Vagina (tissue), 2 donors: Measurements from ENCODE around the gene XRN1. TPM values are rescaled to one million over a fixed set of nuclear protein-coding genes. Genes with fewer than 3 reads are reported as not detected.
A peak's percentile ranks its signal among the peaks of the same experiment; 100 is the strongest.

Experiments
- DNase-seq, 2 donors: peaks; one replicate each; pipeline ENCODE4 v3.0.0-alpha.2; 2017; ENCODE audit errors: extremely low spot score in 2 of 2
- H3K27ac ChIP-seq: fragments of 200-600 bp; sonication (generic); one replicate; pipeline ENCODE4 v1.5.1; 2019
- H3K27me3 ChIP-seq: fragments of 200-600 bp; sonication (generic); one replicate; pipeline ENCODE4 v1.5.1; 2019
- H3K36me3 ChIP-seq, 2 donors: fragments of 200-600 bp; sonication (generic); one replicate each; pipeline ENCODE4 v1.5.1; 2017 to 2019
- H3K4me1 ChIP-seq: fragments of 200-600 bp; sonication (generic); one replicate; pipeline ENCODE4 v1.5.1; 2019
- H3K4me3 ChIP-seq, 2 donors: fragments of 200-600 bp; sonication (generic); 1 replicate in 1 of 2; 2 replicates in 1 of 2; pipeline ENCODE4 v1.5.1; 2016 to 2019
- H3K9me3 ChIP-seq: fragments of 200-600 bp; sonication (generic); one replicate; pipeline ENCODE4 v1.5.1; 2019
- POLR2A ChIP-seq, 2 donors: fragments of 450-650 bp; IDR thresholded peaks; one replicate each; pipeline ENCODE4 v1.6.1; 2017; ENCODE audit warnings: antibody characterized with exemption in 2 of 2, mild to moderate bottlenecking in 2 of 2, moderate library complexity in 2 of 2
- POLR2AphosphoS5 ChIP-seq, 2 donors: sonication (generic); formaldehyde crosslinking; IDR thresholded peaks; one replicate each; pipeline ENCODE4 v1.9.0; 2017; ENCODE audit warnings: antibody characterized with exemption in 2 of 2, mild to moderate bottlenecking in 2 of 2, low read depth in 1 of 2; ENCODE audit not compliant: insufficient read depth in 1 of 2
- intact Hi-C: fragments of 100-400 bp; cut with DNase I; formaldehyde crosslinking; loops from one replicate; pipeline ENCODE4 v1.15.1; 2023
- total RNA-seq: library from RNA; depleted of rRNA; stranded (reverse); fragments of >200 nt; gene quantifications from one replicate; pipeline ENCODE4 v1.2.3, GENCODE V29; 2016
- TF ChIP-seq, protein P1 (sequence below), 3 experiments: fragments of 450-650 bp in 2 of 3; fragments of 200-600 bp in 1 of 3; sonication (generic) in 1 of 3; IDR thresholded peaks; one replicate each; pipeline ENCODE4 v1.5.1; 2017 to 2019; ENCODE audit warnings: antibody characterized with exemption in 3 of 3, mild to moderate bottlenecking in 2 of 3, moderate library complexity in 2 of 3

The XRN1 gene, protein sequence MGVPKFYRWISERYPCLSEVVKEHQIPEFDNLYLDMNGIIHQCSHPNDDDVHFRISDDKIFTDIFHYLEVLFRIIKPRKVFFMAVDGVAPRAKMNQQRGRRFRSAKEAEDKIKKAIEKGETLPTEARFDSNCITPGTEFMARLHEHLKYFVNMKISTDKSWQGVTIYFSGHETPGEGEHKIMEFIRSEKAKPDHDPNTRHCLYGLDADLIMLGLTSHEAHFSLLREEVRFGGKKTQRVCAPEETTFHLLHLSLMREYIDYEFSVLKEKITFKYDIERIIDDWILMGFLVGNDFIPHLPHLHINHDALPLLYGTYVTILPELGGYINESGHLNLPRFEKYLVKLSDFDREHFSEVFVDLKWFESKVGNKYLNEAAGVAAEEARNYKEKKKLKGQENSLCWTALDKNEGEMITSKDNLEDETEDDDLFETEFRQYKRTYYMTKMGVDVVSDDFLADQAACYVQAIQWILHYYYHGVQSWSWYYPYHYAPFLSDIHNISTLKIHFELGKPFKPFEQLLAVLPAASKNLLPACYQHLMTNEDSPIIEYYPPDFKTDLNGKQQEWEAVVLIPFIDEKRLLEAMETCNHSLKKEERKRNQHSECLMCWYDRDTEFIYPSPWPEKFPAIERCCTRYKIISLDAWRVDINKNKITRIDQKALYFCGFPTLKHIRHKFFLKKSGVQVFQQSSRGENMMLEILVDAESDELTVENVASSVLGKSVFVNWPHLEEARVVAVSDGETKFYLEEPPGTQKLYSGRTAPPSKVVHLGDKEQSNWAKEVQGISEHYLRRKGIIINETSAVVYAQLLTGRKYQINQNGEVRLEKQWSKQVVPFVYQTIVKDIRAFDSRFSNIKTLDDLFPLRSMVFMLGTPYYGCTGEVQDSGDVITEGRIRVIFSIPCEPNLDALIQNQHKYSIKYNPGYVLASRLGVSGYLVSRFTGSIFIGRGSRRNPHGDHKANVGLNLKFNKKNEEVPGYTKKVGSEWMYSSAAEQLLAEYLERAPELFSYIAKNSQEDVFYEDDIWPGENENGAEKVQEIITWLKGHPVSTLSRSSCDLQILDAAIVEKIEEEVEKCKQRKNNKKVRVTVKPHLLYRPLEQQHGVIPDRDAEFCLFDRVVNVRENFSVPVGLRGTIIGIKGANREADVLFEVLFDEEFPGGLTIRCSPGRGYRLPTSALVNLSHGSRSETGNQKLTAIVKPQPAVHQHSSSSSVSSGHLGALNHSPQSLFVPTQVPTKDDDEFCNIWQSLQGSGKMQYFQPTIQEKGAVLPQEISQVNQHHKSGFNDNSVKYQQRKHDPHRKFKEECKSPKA (N-terminal part only)
- 45.7 TPM for total RNA-seq

DNA sequence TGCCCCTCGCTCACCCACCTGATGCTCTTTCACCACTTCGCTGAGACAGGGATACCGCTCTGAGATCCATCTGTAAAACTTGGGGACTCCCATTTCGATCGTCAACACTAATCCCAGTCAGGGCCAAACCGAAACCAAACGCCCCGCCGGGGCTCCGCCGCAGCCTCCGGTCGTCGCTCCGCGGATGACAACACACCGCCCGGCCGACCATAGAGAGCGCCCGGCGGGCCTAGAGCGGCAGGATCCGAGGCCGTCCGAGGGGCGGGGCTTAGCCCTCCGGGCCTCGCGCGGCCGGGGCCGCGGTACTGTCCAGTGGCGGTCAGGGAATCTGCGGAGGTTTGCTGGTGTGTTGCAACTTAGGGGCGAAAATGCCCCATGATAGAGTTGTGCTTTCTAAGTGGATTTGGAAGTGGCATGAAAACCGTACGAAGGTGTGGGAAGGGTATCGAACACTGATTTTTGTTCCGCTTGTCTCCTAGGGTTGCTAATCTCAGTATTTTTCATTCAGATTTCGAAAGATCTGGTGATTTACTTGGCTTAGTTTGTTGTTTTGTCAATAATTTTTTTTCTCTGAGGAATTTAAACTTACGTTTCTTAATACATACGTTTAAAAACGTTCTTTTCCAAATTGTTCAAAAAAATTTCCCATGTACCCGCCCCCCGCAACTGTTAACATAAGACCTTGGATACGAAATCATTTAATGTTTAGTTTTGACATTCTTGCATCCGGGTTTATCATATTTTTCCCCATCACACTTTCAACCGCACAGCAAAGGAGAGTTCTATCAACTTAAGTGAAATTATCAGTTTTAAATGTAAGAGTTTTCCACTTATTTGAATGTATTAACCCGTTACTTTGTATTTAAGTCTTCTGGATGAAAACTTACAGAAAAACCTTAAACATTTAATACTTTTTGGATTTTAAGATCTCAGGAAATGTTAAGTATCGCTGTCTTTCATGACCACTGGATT lies at the start of gene XRN1:
TSS of gene XRN1 (minus strand) at position 186 of the 972 bp plus-strand sequence. CDS start at position 93, 93 bp downstream.
- Histone ChIP-seq H3K4me1 (peaks cover 44% of the 10 kb centered on the region), H3K27me3 (no peaks in the 10 kb centered on the region), H3K27ac (peak within 1 kb of the TSS; percentile 97), H3K4me3 (peak within 1 kb of the TSS; percentile 75 to 93), H3K9me3 (no peaks in the 10 kb centered on the region), H3K36me3 (peaks cover 0 to 3% of the 10 kb centered on the region in 2 donors)
- peak; percentile 92 to 97 for DNase-seq
- intact Hi-C loops: no loop called here
- TF ChIP-seq POLR2AphosphoS5 (IDR thresholded peaks at IDR 0.05; ENCODE audit: insufficient read depth in 1 of 2, low read depth in 1 of 2): peak; percentile 72 to 89
- TF ChIP-seq, protein P1, sequence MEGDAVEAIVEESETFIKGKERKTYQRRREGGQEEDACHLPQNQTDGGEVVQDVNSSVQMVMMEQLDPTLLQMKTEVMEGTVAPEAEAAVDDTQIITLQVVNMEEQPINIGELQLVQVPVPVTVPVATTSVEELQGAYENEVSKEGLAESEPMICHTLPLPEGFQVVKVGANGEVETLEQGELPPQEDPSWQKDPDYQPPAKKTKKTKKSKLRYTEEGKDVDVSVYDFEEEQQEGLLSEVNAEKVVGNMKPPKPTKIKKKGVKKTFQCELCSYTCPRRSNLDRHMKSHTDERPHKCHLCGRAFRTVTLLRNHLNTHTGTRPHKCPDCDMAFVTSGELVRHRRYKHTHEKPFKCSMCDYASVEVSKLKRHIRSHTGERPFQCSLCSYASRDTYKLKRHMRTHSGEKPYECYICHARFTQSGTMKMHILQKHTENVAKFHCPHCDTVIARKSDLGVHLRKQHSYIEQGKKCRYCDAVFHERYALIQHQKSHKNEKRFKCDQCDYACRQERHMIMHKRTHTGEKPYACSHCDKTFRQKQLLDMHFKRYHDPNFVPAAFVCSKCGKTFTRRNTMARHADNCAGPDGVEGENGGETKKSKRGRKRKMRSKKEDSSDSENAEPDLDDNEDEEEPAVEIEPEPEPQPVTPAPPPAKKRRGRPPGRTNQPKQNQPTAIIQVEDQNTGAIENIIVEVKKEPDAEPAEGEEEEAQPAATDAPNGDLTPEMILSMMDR (IDR thresholded peaks at IDR 0.05): peak in 1 of 3 experiments; percentile 23
- peak in 1 of 2 donors; percentile 39 for TF ChIP-seq POLR2A (IDR thresholded peaks at IDR 0.05)

DNA sequence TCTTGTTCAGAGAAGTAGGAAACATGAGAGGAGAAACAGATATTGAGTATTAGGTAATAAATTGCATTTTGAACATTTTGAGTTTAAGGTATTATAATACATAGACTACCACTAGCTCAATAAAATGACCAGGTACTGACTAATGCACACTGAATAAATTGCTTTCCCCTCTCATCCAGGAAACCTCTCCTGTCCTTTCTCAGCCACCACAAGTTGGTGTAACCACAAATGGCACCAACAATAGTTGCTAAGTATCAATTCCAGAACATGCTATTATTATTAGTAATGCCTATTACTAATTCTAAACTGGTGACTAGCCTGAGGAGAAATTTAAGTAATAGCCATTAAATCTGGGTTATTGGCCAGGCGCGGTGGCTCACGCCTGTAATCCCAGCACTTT lies 47.3 kb upstream of the XRN1 start:
- intact Hi-C loops: no loop called here
- Histone ChIP-seq H3K9me3 (no peaks in the 10 kb centered on the region), H3K36me3 (peaks cover 0 to 26% of the 10 kb centered on the region in 2 donors), H3K4me3 (no peak overlapping the region), H3K27me3 (no peaks in the 10 kb centered on the region), H3K4me1 (no peaks in the 10 kb centered on the region), H3K27ac (no peak overlapping the region)
- DNase-seq: no peak
- TF ChIP-seq POLR2AphosphoS5 (IDR thresholded peaks at IDR 0.05; ENCODE audit: insufficient read depth in 1 of 2, low read depth in 1 of 2): no peak
- TF ChIP-seq, protein P1 (IDR thresholded peaks at IDR 0.05): no peak
- TF ChIP-seq POLR2A (IDR thresholded peaks at IDR 0.05): no peak

DNA sequence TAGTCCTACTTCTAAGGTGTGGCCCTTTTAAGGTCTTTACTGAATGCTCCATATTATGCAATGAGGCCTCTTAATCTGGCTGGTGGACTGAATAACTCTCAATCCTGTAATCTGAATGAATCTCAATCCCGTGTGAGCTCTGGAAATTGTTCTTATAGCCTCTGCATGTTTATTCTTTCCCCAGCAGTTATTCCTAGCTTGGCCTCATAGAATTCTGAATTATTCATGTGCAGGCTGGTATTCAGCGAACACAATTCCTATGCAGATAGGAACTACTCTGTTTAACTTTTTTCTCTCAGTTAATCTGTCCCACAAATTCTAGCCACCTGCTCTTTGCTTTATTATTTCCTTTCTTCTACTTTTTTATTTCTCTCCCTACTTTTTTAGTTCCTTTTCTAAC lies 44.3 kb upstream of the XRN1 start:
- Histone ChIP-seq H3K36me3 (peaks cover 0 to 48% of the 10 kb centered on the region in 2 donors), H3K4me1 (no peaks in the 10 kb centered on the region)
- TF ChIP-seq POLR2AphosphoS5 (IDR thresholded peaks at IDR 0.05; ENCODE audit: insufficient read depth in 1 of 2, low read depth in 1 of 2) (no peak), POLR2A (IDR thresholded peaks at IDR 0.05) (no peak)
- TF ChIP-seq, protein P1 (IDR thresholded peaks at IDR 0.05): no peak

More for the DNA sequence above, 44.3 kb upstream of the XRN1 start:
- Histone ChIP-seq H3K27ac (no peak overlapping the region), H3K27me3 (no peaks in the 10 kb centered on the region), H3K4me3 (no peak overlapping the region), H3K9me3 (no peaks in the 10 kb centered on the region)
- intact Hi-C loops: no loop called here
- DNase-seq: no peak
